ENCODE data around the gene NDUFC1.

DNA sequence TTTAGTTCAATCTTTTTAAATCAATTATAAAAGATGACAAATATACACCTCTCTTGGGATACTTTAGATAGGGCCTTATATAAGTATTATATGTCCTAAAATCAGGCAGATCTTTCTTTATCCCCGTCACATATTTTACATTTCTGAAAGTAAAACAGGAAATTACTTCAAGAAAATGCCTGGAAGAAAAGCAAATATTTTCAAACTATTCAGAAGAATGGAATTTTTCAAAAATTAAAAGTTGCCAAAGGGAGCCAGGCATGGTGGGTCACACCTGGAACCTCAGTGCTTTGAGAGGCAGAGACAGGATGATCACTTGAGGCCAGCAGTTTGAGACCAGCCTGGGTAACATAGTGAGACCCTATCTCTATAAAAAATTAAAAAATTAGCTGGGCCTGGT lies 56.7 kb downstream of the NDUFC1 start:
- TF ChIP-seq MEIS1 (CRISPR knock-in tag; IDR thresholded peaks at IDR 0.05; ENCODE audit: borderline replicate concordance) (no peak), ZNF24 (tag by site-specific recombination; IDR thresholded peaks at IDR 0.05) (no peak), ZNF274 (IDR thresholded peaks at IDR 0.05; ENCODE audit: low read length) (no peak), ZNF274 (tag by site-specific recombination; IDR thresholded peaks at IDR 0.05; ENCODE audit: borderline replicate concordance) (no peak), KLF10 (tag by site-specific recombination; IDR thresholded peaks at IDR 0.05) (no peak), ZBTB1 (tag by site-specific recombination; IDR thresholded peaks at IDR 0.05) (no peak), ZSCAN30 (tag by site-specific recombination; IDR thresholded peaks at IDR 0.05) (no peak), KLF17 (tag by site-specific recombination; IDR thresholded peaks at IDR 0.05) (no peak), OVOL3 (tag by site-specific recombination; IDR thresholded peaks at IDR 0.05) (no peak), GLI4 (tag by site-specific recombination; IDR thresholded peaks at IDR 0.05) (no peak)
- TF ChIP-seq, protein P1, sequence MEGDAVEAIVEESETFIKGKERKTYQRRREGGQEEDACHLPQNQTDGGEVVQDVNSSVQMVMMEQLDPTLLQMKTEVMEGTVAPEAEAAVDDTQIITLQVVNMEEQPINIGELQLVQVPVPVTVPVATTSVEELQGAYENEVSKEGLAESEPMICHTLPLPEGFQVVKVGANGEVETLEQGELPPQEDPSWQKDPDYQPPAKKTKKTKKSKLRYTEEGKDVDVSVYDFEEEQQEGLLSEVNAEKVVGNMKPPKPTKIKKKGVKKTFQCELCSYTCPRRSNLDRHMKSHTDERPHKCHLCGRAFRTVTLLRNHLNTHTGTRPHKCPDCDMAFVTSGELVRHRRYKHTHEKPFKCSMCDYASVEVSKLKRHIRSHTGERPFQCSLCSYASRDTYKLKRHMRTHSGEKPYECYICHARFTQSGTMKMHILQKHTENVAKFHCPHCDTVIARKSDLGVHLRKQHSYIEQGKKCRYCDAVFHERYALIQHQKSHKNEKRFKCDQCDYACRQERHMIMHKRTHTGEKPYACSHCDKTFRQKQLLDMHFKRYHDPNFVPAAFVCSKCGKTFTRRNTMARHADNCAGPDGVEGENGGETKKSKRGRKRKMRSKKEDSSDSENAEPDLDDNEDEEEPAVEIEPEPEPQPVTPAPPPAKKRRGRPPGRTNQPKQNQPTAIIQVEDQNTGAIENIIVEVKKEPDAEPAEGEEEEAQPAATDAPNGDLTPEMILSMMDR (tag by site-specific recombination; IDR thresholded peaks at IDR 0.05) = no peak
- TF ChIP-seq, protein P2, sequence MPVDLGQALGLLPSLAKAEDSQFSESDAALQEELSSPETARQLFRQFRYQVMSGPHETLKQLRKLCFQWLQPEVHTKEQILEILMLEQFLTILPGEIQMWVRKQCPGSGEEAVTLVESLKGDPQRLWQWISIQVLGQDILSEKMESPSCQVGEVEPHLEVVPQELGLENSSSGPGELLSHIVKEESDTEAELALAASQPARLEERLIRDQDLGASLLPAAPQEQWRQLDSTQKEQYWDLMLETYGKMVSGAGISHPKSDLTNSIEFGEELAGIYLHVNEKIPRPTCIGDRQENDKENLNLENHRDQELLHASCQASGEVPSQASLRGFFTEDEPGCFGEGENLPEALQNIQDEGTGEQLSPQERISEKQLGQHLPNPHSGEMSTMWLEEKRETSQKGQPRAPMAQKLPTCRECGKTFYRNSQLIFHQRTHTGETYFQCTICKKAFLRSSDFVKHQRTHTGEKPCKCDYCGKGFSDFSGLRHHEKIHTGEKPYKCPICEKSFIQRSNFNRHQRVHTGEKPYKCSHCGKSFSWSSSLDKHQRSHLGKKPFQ (tag by site-specific recombination; IDR thresholded peaks at IDR 0.05) = no peak
- TF ChIP-seq, protein P3, sequence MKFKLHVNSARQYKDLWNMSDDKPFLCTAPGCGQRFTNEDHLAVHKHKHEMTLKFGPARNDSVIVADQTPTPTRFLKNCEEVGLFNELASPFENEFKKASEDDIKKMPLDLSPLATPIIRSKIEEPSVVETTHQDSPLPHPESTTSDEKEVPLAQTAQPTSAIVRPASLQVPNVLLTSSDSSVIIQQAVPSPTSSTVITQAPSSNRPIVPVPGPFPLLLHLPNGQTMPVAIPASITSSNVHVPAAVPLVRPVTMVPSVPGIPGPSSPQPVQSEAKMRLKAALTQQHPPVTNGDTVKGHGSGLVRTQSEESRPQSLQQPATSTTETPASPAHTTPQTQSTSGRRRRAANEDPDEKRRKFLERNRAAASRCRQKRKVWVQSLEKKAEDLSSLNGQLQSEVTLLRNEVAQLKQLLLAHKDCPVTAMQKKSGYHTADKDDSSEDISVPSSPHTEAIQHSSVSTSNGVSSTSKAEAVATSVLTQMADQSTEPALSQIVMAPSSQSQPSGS (tag by site-specific recombination; IDR thresholded peaks at IDR 0.05; ENCODE audit: low read depth) = no peak
